GM18909 (cell line): ENCODE results near the gene CATSPER3.

Experiments
- ATAC-seq: cut with Tn5 transposase; IDR thresholded peaks from one replicate; pipeline ENCODE4 v1.9.1; 2021; ENCODE audit warnings: mild to moderate bottlenecking; ENCODE audit not compliant: unreplicated experiment, poor library complexity

Gene CATSPER3

GRCh38 chr5:135038813-135039270 is 71.1 kb downstream of the CATSPER3 start:
- ATAC-seq: no peak

- ATAC-seq: no peak
These were observed 71.7 kb downstream of the CATSPER3 start for GRCh38 chr5:135039271-135040033.

- ATAC-seq: no peak
These were observed 72.3 kb downstream of the CATSPER3 start for GRCh38 chr5:135040034-135040332.

- ATAC-seq: no peak
These were observed 72.8 kb downstream of the CATSPER3 start for GRCh38 chr5:135040333-135041144.

GRCh38 chr5:135041145-135041587 is 73.5 kb downstream of the CATSPER3 start:
- ATAC-seq: no peak

GRCh38 chr5:135041726-135042125 is 74.0 kb downstream of the CATSPER3 start:
- no peak for ATAC-seq

- no peak for ATAC-seq
These were observed 74.9 kb downstream of the CATSPER3 start for GRCh38 chr5:135042595-135042994.

- ATAC-seq: no peak
These were observed 77.8 kb downstream of the CATSPER3 start for GRCh38 chr5:135045488-135045887.

- no peak for ATAC-seq
These were observed 79.1 kb downstream of the CATSPER3 start for GRCh38 chr5:135046661-135047346.

GRCh38 chr5:135047347-135047695 is 79.6 kb downstream of the CATSPER3 start:
- ATAC-seq: no peak

- ATAC-seq: no peak
These were observed 80.6 kb downstream of the CATSPER3 start for GRCh38 chr5:135048286-135048685.

GRCh38 chr5:135048930-135049329 is 81.2 kb downstream of the CATSPER3 start:
- no peak for ATAC-seq

GRCh38 chr5:135050244-135050767 is 82.6 kb downstream of the CATSPER3 start:
- ATAC-seq: no peak

GRCh38 chr5:135051399-135051798 is 83.7 kb downstream of the CATSPER3 start:
- no peak for ATAC-seq

- ATAC-seq: no peak
These were observed 84.2 kb downstream of the CATSPER3 start for GRCh38 chr5:135051872-135052271.

- no peak for ATAC-seq
These were observed 84.9 kb downstream of the CATSPER3 start for GRCh38 chr5:135052511-135053145.

- peak; percentile 93 for ATAC-seq
These were observed 85.6 kb downstream of the CATSPER3 start for GRCh38 chr5:135053278-135053677.

- no peak for ATAC-seq
These were observed 86.3 kb downstream of the CATSPER3 start for GRCh38 chr5:135053989-135054388.

GRCh38 chr5:135054546-135054945 is 86.8 kb downstream of the CATSPER3 start:
- no peak for ATAC-seq

- no peak for ATAC-seq
These were observed 87.7 kb downstream of the CATSPER3 start for GRCh38 chr5:135055396-135055795.
